Germinal center (tissue), 1 donor: ENCODE results near the gene CTSK.

ENCODE experiments used
- DNase-seq: peaks from one replicate; pipeline ENCODE4 v3.0.0; 2012; ENCODE audit warnings: mixed read lengths, low spot score

Gene CTSK

GRCh38 chr1:150760013-150760412 is 48.0 kb downstream of the CTSK start:
- DNase-seq, result no peak

DNA sequence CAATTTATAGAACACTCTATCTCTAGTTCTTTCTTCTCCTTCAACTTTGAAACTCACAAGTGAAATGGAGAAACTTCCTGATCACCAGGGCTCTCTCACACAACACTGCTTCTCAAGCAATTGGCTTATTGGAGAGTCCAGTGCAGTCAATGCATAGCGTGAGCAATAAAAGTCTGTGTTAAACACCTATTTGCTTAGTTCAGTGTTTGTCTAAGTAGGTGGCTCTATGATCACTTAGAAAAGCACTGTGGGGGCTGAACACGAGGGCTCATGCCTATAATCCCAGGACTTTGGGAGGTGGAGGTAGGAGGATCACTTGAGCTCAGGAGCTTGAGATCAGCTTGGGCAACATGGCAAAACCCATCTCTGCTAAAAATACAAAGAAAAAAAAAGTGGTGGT is 54.6 kb downstream of the CTSK start:
- no peak for DNase-seq

- DNase-seq, result no peak
Measured at GRCh38 chr1:150751443-150751842, 56.6 kb downstream of the CTSK start.

DNA sequence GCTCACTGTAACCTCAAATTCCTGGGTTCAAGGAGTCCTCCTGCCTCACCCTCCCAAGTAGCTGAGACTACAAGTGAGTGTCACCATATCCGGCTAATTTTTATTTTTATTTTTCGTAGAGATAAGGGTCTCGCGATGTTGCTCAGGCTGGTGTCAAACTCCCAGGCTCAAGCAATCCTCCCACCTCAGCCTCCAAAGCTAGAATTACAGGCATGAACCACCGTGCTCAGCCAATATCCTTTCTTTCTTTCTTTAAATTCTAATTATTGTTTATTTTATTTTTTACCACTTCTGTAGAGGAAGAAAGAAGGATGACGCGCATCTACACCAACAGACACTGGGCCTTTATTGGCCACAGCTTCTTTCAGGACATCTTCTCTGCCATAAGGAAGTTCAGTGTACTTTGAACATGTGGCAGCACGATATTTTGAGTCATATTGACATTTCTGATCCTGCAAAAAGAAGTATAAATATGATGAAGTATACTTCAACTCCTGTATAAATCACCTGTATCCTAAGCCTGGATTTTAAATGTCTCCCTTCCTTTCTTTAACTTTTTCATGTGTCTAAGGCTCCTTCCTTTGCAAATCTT is 58.2 kb downstream of the CTSK start:
- no peak for DNase-seq

DNA sequence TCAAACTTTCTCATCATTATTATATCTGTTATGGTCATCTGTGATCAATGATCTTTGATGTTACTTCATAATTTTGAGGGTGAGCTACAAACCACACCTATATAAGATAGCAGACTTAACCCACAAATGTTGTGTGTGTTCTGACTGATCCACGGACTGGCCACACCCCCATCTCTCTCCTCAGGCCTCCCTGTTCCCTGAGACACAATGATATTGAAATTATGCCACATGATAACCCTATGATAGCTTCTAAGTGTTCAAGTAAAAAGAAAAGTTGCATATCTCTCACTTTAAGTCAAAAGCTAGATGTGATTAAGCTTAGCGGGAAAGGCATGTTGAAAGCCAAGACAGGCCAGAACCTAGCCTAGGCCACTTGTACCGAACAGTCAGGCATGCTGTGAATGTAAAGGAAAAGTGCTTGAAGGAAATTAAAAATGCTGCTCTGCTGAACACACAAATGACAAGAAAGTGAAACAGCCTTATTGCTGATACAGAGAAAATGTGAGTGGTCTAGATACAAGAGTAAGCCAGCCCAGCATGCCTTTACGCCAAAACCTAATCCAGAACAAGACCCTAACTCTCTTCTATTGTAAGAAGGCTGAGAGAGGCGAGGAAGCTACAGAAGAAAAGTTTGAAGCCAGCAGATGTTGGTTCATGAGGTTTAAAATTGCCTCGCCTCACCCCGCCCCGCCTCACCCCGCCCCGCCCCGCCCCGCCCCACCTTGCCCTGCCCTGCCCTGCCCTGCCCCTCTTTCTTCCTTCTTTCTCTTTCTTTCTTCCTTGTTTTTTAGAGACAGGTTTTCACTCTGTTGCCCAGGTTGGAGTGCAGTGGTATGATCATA is 59.0 kb downstream of the CTSK start:
- no peak for DNase-seq
